BE2C (cell line): ENCODE measurements around the gene GPC5.

ENCODE experiments used
- DNase-seq: peaks from one replicate; pipeline ENCODE4 v3.0.0-alpha.2; 2020
- H3K27me3 ChIP-seq: fragments of 250-450 bp; sonication (Bioruptor Pico); 2 replicates; pipeline ENCODE4 v1.5.1; 2020; ENCODE audit warnings: mild to moderate bottlenecking
- H3K36me3 ChIP-seq: fragments of 250-450 bp; sonication (Bioruptor Pico); 2 replicates; pipeline ENCODE4 v1.5.1; 2020; ENCODE audit warnings: mild to moderate bottlenecking
- H3K4me1 ChIP-seq: fragments of 250-450 bp; sonication (Bioruptor Pico); 2 replicates; pipeline ENCODE4 v1.5.1; 2020
- H3K4me3 ChIP-seq: 2 replicates; pipeline ENCODE4 v1.5.1; 2011; ENCODE audit warnings: low read depth, low read length
- H3K9me3 ChIP-seq: fragments of 250-450 bp; sonication (Bioruptor Pico); 2 replicates; pipeline ENCODE4 v1.5.1; 2020
- CTCF ChIP-seq: IDR thresholded peaks from 2 replicates; pipeline ENCODE4 v1.5.1; 2012; ENCODE audit warnings: mild to moderate bottlenecking, low read depth, low read length

GPC5 gene

GRCh38 chr13:92259046-92259445 is 860.6 kb downstream of the GPC5 start:
- Histone ChIP-seq H3K36me3 (no peaks in the 10 kb centered on the region), H3K4me3 (no peak overlapping the region), H3K27me3 (no peaks in the 10 kb centered on the region; the same call in 1 of the 2 replicates), H3K4me1 (no peaks in the 10 kb centered on the region), H3K9me3 (no peaks in the 10 kb centered on the region)
- no peak for DNase-seq
- TF ChIP-seq CTCF: no peak

GRCh38 chr13:92259523-92259922 is 861.1 kb downstream of the GPC5 start:
- H3K4me1 ChIP-seq: no peaks in the 10 kb centered on the region
- no peak overlapping the region for H3K4me3 ChIP-seq
- no peaks in the 10 kb centered on the region; the same call in 1 of the 2 replicates for H3K27me3 ChIP-seq
- H3K36me3 ChIP-seq: no peaks in the 10 kb centered on the region
- TF ChIP-seq CTCF: no peak
- H3K9me3 ChIP-seq: no peaks in the 10 kb centered on the region
- no peak for DNase-seq

- H3K4me1 ChIP-seq: no peaks in the 10 kb centered on the region
- H3K9me3 ChIP-seq: no peaks in the 10 kb centered on the region
- no peak overlapping the region for H3K4me3 ChIP-seq
- TF ChIP-seq CTCF: no peak
- DNase-seq: no peak
- H3K27me3 ChIP-seq: no peaks in the 10 kb centered on the region; the same call in 1 of the 2 replicates
- H3K36me3 ChIP-seq: no peaks in the 10 kb centered on the region
These were observed 861.9 kb downstream of the GPC5 start for GRCh38 chr13:92260363-92260762.

- H3K4me3 ChIP-seq: no peak overlapping the region
- DNase-seq: no peak
- no peaks in the 10 kb centered on the region for H3K36me3 ChIP-seq
- H3K9me3 ChIP-seq: no peaks in the 10 kb centered on the region
- TF ChIP-seq CTCF: no peak
- H3K4me1 ChIP-seq: no peaks in the 10 kb centered on the region
- no peaks in the 10 kb centered on the region; the same call in 1 of the 2 replicates for H3K27me3 ChIP-seq
These were observed 863.8 kb downstream of the GPC5 start for GRCh38 chr13:92262100-92262788.

- TF ChIP-seq CTCF: no peak
- no peaks in the 10 kb centered on the region for H3K36me3 ChIP-seq
- H3K4me1 ChIP-seq: no peaks in the 10 kb centered on the region
- H3K4me3 ChIP-seq: no peak overlapping the region
- DNase-seq: no peak
- H3K27me3 ChIP-seq: peaks cover 4% of the 10 kb centered on the region
- no peaks in the 10 kb centered on the region for H3K9me3 ChIP-seq
These were observed 867.0 kb downstream of the GPC5 start for GRCh38 chr13:92265408-92265807.

GRCh38 chr13:92270990-92271389 is 872.6 kb downstream of the GPC5 start:
- Histone ChIP-seq H3K4me3 (no peak overlapping the region), H3K27me3 (peaks cover 4% of the 10 kb centered on the region; the same call in 1 of the 2 replicates), H3K36me3 (no peaks in the 10 kb centered on the region), H3K4me1 (no peaks in the 10 kb centered on the region), H3K9me3 (no peaks in the 10 kb centered on the region)
- no peak for DNase-seq
- no peak for TF ChIP-seq CTCF
